Urothelium cell line (cell line): ENCODE data around the gene CCNG2.

ENCODE experiments used
- DNase-seq: peaks from one replicate; pipeline ENCODE4 v3.0.0; 2011; ENCODE audit warnings: low spot score, mixed read lengths
- FAIRE-seq: peaks from 2 replicates; lab custom pipeline; 2011; peaks lifted over from hg19 to GRCh38; lab: Jason Lieb, UNC

The CCNG2 gene

DNA sequence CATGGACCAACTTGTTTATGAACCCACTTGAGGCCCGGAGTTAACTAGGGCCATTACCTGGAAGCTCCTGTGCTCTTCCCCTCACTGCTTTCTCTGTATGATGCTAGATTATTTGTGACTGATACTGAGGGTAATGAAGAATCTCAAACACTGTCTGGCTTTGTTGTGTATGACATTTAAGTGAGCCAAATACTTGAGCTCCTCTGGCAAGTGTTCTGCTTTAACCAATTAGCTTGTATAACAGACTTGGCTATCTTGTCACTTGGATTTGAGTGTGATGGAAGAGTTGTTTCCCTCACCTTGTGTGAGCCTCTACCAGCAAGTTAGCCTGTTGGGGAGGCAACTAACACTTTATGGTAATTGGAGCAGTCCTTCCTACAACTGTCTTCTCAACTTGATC, 42.7 kb downstream of the CCNG2 start:
- FAIRE-seq (no peak), DNase-seq (no peak)

DNA sequence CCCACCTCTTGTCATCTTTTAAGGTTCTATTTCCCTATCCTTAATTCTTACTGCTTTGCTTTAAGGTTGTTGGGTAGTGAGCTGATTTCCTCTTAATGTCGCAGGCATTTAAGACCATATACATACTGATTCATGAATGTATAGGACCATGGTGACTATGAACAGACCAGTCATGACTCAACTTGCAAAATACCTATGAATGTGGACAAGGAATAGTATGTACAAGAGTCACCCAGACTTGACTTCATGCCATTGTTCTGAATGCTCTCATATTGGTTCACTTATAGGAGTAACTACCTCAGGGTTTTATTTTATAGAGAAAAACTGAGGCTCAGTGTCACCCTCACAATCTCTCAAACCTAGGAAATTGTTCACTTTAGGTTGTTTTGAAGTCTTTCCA, 44.3 kb downstream of the CCNG2 start:
- no peak for DNase-seq
- FAIRE-seq = no peak

- DNase-seq (no peak), FAIRE-seq (no peak)
Measured at GRCh38 chr4:77201857-77202256, 44.9 kb downstream of the CCNG2 start.

- no peak for DNase-seq
- no peak for FAIRE-seq
Measured at GRCh38 chr4:77202491-77202890, 45.5 kb downstream of the CCNG2 start.

- DNase-seq = peak; percentile 56
- FAIRE-seq = no peak
Measured at GRCh38 chr4:77203380-77204197, 46.6 kb downstream of the CCNG2 start.

- FAIRE-seq = no peak
- no peak for DNase-seq
Measured at GRCh38 chr4:77204621-77205020, 47.6 kb downstream of the CCNG2 start.

GRCh38 chr4:77209012-77209411, 52.0 kb downstream of the CCNG2 start:
- FAIRE-seq (no peak), DNase-seq (no peak)

GRCh38 chr4:77209936-77210335, 52.9 kb downstream of the CCNG2 start:
- DNase-seq (no peak), FAIRE-seq (no peak)

- DNase-seq (no peak), FAIRE-seq (no peak)
Measured at GRCh38 chr4:77215107-77215506, 58.1 kb downstream of the CCNG2 start.

DNA sequence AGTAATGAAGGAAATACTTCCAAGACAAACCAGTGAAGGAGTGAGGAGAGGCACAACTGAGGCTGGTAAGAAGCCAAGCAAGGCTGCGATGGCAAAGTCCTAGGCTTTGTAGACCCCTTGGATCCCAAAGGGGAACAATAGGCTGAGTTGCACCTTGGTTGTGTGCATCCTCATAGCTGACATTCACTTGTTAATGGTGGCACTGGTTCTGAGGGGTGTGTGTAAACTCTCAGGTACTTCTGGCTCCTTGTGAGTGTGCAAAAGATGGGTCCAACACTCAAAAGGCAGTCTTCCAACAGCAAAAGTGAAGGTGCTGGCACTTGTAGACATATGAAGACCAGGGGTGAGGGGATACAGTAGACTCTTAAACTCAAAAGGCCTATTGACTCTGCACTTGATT, 60.5 kb downstream of the CCNG2 start:
- FAIRE-seq = no peak
- no peak for DNase-seq

GRCh38 chr4:77219266-77219665, 62.3 kb downstream of the CCNG2 start:
- FAIRE-seq (no peak), DNase-seq (no peak)
